ENCODE measurements around the gene NAXD. TPM values are rescaled to one million over a fixed set of nuclear protein-coding genes. Genes with fewer than 3 reads are reported as not detected.

The NAXD gene
- total and polyA plus RNA-seq, 8 donors, result 17.4 to 56.4 (median 20.8) TPM

- FAIRE-seq (no peak), ATAC-seq (no peak), DNase-seq (no peak)
- Histone ChIP-seq H3K9me3 (no peaks in the 10 kb centered on the region), H3K27me3 (no peaks in the 10 kb centered on the region), H3K4me3 (no peak overlapping the region), H3K36me3 (peaks cover 0 to 20% (median 3%) of the 10 kb centered on the region in 3 donors), H3K27ac (no peak overlapping the region), H3K4me1 (peaks cover 0 to 4% (median 3%) of the 10 kb centered on the region in 3 donors)
- peak in 2 of 4 donors; percentile 6 to 10 for TF ChIP-seq CTCF (IDR thresholded peaks at IDR 0.05)
- WGBS, 2 donors, result 77 to 88% methylated on average over 7 of the region's 7 CpGs
- intact Hi-C loops (cut with DNase I), result no loop called here
These were observed 65.5 kb downstream of the NAXD start for GRCh38 chr13:110680852-110681251.

GRCh38 chr13:110681868-110682550, 66.7 kb downstream of the NAXD start:
- peaks cover 0 to 4% (median 0%) of the 10 kb centered on the region in 3 donors for H3K4me1 ChIP-seq
- intact Hi-C loops (cut with DNase I), result no loop called here
- no peaks in the 10 kb centered on the region for H3K9me3 ChIP-seq
- WGBS, 2 donors, result 86% methylated on average over 15 of the region's 15 CpGs
- no peak for FAIRE-seq
- H3K36me3 ChIP-seq, result peaks cover 0 to 17% (median 0%) of the 10 kb centered on the region in 3 donors
- TF ChIP-seq CTCF (IDR thresholded peaks at IDR 0.05), result no peak
- no peaks in the 10 kb centered on the region for H3K27me3 ChIP-seq
- no peak overlapping the region for H3K4me3 ChIP-seq
- no peak for DNase-seq
- H3K27ac ChIP-seq, result no peak overlapping the region
- ATAC-seq, result no peak

DNA sequence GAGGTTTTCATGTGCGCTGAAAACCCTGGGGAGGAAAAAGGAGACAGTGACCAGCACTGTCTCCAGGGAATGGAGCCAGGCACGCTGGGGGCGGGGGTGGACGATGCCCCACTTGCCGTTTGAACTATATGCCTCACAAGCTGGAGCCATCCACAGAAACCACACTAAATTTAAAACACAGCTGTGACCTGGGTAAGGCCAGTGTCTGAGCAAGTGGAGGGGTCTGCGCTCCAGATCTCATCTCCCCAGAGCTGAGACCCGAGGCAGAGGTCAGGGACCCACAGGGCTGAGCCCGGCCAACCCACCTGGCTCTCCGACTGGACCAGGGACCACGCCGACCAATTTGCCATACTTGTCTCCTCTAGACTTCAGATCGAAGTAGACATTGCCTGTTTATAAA, 67.4 kb downstream of the NAXD start:
- Histone ChIP-seq H3K36me3 (peaks cover 0 to 24% (median 0%) of the 10 kb centered on the region in 3 donors), H3K4me3 (no peak overlapping the region), H3K27me3 (no peaks in the 10 kb centered on the region), H3K27ac (no peak overlapping the region), H3K9me3 (no peaks in the 10 kb centered on the region), H3K4me1 (peaks cover 0 to 4% (median 0%) of the 10 kb centered on the region in 3 donors)
- WGBS, 2 donors, result 85 to 89% methylated on average over 12 of the region's 12 CpGs
- TF ChIP-seq CTCF (IDR thresholded peaks at IDR 0.05), result no peak
- ATAC-seq (no peak), FAIRE-seq (no peak), DNase-seq (no peak)
- intact Hi-C loops (cut with DNase I), result no loop called here

- FAIRE-seq (no peak), ATAC-seq (peak in 3 of 4 donors; percentile 60 to 91 (median 86))
- intact Hi-C loops (cut with DNase I), result no loop called here
These were observed 68.0 kb downstream of the NAXD start for GRCh38 chr13:110683203-110683883.

More at GRCh38 chr13:110683203-110683883, 68.0 kb downstream of the NAXD start:
- no peak for DNase-seq
- Histone ChIP-seq H3K4me1 (peaks cover 0 to 4% (median 0%) of the 10 kb centered on the region in 3 donors), H3K36me3 (peaks cover 0 to 24% (median 0%) of the 10 kb centered on the region in 3 donors), H3K27ac (no peak overlapping the region), H3K9me3 (no peaks in the 10 kb centered on the region), H3K27me3 (no peaks in the 10 kb centered on the region), H3K4me3 (no peak overlapping the region)
- whole genome bisulfite sequencing, 2 donors, result 65 to 67% methylated on average over 5 of the region's 5 CpGs
- TF ChIP-seq CTCF (IDR thresholded peaks at IDR 0.05), result peak in 2 of 4 donors; percentile 20 to 59
